HG03439 (cell line): ENCODE results near the gene CARD16.
A peak's percentile ranks its signal among the peaks of the same experiment; 100 is the strongest.
"Not testable (repeated sequence)": the region's sequence is repeated elsewhere in the genome, so short reads cannot be mapped to it uniquely, and the experiment has no call there.

ENCODE experiments used
- ATAC-seq: cut with Tn5 transposase; IDR thresholded peaks from one replicate; pipeline ENCODE4 v1.9.1; 2021; ENCODE audit warnings: mild to moderate bottlenecking, moderate library complexity; ENCODE audit not compliant: unreplicated experiment

Gene CARD16

GRCh38 chr11:105044557-105045524 is at the start of gene CARD16:
Gene CARD16, minus strand, starts transcription at chr11:105045335. Its CDS starts 38 bp downstream, at chr11:105045297.
- ATAC-seq, result peak; percentile 99

GRCh38 chr11:105092256-105093239 is 47.4 kb upstream of the CARD16 start:
- ATAC-seq, result no peak

- ATAC-seq, result no peak
These were observed 36.4 kb upstream of the CARD16 start for GRCh38 chr11:105081412-105082150.

DNA sequence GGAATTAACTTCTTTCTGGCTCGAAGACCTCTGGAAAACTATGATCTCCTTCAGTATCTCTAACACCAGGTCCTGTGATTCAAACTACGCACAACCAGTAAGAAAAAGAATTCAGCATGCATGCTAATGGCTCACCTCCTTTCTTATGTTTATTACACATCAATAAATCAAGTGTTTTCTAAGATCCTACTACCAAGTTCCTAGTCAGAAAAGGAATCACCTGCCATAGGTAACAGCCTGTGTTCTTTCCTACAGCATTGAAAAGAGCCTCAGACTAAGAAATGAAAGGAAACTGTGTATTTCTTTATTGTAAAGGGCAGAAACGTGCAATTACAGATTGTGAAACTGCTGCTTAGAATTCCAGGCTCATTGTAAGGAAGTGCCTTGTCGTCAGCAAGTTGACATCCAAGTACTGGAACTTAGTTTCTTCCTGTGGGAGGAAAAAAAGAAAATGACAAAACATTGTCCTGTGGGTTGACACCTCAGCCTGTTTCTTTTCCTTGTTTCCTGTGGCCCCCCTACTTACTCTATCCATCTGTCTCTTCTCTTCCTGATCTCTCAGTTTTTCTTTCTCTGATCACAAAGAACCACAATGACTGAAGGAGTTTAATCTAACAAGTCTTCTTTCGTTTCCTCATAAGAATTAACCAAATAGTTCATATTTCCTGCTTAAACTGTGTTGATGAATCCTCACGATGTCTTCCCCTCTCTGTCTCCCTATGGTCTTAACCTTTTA is 35.2 kb upstream of the CARD16 start:
- not testable (repeated sequence) for ATAC-seq

DNA sequence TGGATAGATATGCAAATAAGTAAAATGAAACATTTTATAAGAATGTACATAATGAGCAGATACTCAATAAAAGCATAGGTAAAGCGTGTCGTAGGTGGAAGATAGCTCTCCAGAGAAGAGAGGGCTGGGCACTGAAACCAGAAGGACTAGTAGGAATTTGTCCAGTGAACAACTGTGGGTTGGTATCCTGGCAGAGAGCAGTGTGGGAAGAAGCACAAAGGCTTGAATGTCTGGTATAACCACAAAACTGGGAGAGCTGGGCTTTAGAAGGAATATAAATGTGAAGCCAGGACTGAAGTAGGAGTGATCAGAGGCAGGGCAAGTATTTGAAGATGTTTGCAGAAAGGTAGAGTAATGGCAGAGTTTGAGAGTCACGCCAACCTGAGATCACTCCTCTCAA is 33.1 kb upstream of the CARD16 start:
- no peak for ATAC-seq

DNA sequence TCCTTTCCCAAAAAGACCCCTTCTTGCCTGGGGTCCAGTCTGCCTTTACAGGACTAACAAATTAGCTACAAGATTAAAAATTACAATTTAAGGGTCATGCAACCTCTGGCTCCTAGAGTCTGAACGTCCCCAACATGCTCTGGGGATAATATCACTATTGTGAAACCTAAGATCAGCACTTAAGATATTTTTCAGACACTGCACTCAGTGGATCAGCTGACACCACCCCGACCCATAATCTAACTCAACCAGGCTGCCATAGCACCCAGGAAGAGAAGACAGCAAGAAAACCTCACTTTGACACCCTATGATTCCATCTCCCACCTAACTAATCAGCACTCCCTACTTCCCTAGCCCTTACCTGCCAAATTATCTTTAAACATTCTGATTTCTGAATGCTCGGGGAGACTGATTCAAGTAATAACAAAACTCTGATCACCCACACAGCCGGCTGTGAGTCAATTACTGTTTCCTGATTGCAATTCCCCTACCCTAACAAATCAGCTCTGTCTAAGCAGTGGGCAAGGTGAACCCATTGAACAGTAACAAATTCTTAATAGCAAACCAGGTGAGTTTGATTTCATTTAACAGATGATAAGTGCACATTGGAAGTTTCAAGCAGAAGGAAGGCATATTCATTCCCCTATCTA is 32.1 kb upstream of the CARD16 start:
- peak; percentile 63 for ATAC-seq

GRCh38 chr11:105074166-105074530 is 29.0 kb upstream of the CARD16 start:
- no peak for ATAC-seq

- no peak for ATAC-seq
These were observed 28.5 kb upstream of the CARD16 start for GRCh38 chr11:105073456-105074165.

DNA sequence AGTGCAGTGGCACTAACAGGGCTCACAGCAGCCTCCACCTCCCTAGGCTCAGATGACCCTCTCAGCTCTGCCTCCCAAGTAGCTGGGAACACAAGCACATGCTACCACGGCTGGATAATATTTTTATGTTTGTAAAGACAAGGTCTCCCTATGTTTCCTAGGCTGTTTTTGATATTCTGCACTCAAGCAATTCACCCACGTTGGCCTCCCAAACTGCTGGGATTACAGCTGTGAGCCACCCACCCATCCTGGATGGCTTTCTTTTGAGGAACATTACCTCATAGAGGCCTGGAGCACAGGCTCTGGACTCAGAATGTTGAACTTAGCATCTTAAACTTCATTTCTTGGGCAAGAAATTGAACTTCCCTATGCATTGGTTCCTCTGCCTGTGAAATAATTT is 26.9 kb upstream of the CARD16 start:
- ATAC-seq, result not testable (repeated sequence)

GRCh38 chr11:105071089-105071732 is 26.1 kb upstream of the CARD16 start:
- ATAC-seq, result no peak

DNA sequence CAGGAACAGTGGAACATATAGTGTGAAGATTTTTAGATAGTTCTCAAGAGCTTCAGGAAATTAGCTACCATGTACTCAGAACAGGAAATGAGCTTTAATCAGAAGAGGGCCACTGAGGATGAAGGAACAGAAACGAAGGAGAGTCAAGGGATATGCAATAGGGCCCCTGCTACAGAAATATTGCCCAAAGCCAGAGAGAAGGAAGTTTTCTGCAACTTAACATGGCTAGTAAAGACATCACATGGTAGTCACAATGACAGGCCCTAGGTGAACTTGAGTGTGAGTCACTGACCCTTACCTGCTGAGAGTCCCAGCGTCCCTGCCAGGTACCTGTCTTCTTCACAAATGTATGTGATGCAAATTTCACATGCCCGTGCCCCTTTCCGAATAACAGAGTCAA is 25.2 kb upstream of the CARD16 start:
- ATAC-seq, result no peak

DNA sequence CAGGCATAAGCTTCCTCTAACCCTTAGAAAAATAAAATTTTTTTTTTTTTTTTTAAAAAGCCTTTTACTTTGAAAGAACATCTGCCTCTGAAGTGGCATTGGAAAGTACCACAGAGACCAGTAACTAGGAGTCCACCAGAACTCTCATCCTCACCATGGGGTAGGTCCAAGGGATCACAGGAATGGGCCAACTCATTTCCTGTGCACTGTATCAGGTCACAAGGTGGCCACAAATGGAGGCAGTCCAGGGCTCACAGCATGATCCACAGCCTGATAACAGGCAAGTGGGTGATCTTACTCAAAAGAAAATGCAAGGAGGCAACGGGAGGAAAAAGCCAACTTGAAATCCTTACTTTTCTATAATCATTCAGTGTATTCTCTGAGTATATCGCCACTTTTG is 24.6 kb upstream of the CARD16 start:
- not testable (repeated sequence) for ATAC-seq

- not testable (repeated sequence) for ATAC-seq
These were observed 18.3 kb upstream of the CARD16 start for GRCh38 chr11:105063245-105063941.

DNA sequence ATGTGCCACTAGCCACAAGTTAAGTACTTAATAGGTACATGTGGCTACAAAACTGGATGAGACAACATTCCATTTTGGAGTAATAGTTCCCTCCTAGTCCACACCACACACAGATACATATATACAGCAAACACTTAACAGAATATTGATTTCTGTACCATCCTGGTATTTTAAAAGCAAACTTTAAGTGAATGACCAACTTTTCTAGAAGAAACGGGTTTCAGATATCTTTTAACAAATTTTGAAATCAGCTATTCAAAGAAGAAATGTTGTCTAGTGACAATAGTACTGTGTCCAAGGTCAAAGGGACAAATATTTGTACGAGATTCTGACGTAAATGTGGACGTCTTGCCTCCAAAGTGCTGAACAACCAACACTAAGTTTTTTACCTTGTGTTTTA is 12.3 kb upstream of the CARD16 start:
- no peak for ATAC-seq

DNA sequence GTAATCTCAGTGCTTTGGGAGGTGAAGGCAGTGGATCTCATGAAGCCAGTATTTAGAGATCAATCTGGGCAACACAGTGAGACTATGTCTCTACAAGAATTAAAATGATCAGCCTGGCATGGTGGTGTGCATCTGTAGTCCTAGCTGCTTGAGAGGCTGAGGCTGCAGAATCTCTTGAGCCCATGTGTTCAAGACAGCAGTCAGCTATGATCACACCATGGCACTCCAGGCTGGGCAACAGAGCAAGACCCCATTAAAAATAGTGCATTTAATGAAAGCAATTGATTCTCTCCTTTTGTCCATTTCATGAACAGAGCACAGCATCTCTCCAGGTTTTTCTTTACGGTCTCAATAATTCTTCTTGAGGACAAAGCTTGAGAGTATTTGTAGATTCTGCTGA is 11.3 kb upstream of the CARD16 start:
- no peak for ATAC-seq

GRCh38 chr11:105054723-105055493 is 9.8 kb upstream of the CARD16 start:
- no peak for ATAC-seq

- ATAC-seq, result no peak
These were observed 7.4 kb upstream of the CARD16 start for GRCh38 chr11:105052487-105052886.
